ENCODE measurements around the gene ADORA1.
A peak's percentile ranks its signal among the peaks of the same experiment; 100 is the strongest.

The ADORA1 gene

DNA sequence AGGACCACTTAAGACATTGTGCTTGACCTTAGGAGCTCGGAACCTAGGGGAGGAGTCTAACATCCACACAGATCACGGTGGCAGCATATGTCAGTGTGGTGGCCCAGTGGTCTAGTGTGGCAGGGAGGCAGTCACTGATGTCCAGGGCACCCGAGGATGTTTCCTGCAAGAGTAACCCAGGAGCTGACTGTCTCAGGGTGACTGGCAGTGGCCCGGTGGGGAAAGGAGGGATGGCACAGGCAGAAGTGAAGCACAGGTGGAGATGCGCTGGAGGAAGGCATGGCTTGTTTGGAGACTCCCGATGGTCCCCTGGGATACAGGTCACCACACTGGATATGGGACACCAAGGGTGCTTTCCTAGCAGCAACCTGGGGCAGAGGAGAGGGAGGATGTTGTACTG is 85.6 kb downstream of the ADORA1 start:
- DNase-seq (ENCODE audit: low spot score) = no peak

DNA sequence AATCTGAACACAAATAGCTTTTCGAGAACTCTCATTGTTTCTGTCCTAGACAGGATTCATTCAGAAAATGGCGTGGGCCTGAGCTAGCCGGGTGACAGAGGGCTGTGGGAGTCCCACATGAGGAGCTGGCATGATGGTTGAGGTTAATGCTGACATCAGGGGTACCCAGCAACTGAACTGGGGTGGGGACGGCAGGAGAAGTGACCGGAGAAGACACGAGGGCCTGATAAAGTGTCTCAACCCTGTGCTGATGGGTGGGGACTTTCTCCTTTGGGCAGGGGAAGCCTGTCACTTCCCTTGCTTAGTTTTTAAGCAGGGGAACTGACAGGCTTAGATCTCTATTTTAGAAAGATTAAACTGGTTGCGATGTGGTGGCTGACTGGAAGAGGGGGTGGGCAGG is 87.3 kb downstream of the ADORA1 start:
- no peak for DNase-seq (ENCODE audit: low spot score)

DNA sequence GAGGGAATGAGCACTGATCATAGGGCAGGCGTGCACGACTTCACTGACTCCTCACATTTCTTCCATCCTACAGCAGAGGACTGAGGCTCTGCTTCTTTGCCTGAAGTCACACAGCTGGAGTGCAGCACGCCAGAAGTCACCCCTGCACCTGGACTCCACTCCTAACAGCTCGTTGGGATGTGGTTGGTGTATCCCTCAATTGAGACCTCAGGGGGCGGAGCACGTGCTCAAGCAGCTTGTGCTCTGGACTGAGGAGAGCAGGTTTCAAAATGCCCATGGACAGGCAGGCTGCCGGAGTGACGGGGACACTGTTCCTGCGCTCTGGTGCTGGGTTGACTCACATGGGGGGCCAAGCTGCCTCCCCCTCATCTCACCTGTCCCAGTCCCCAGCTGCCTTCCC is 88.0 kb downstream of the ADORA1 start:
- DNase-seq (ENCODE audit: low spot score) = no peak

DNA sequence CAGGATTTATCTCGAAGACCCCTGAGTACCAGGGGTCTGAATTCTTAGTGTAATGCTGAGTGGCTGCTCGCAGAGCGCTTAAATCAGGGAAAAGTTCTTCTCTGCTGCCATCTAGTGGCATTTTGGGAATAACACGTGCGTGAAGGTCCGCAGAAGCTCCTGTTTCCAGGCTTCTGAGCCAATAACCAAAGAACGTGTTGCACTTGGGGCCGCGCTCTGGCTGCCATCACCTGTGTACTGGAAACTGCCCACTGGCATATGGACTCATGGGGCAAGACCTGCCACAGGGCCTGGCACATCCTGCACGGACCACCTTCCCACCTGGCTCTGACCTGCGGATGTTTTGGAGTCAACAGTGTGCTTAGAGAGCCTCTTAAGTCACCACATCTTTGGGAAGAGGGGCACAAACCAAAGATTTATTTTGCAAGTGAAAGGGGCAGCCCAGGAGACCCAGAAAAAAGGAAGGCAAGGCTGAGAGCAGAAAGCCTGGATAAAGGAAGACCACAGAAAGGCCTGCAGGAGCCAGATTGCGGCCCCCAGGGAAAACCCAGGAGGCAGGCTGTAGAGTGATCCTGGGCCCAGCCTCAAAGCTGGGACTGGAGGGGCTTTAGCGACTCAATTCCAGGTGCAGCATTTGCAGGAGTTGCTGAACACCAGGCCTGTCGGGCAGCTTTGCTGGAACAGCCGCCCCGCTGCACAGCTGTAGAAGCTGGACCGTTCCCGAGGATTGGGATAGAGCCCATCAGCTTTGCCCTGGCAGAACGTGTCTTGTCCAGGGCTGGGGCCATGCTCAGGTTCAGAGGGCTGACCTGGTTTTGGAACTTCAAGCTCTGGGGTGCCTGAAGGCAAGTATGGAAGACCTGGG is 89.0 kb downstream of the ADORA1 start:
- peak; percentile 65 for DNase-seq (ENCODE audit: low spot score)
